OCI-LY1 (cell line): Measurements from ENCODE around the gene CHST5.
"Not testable (repeated sequence)": the region's sequence is repeated elsewhere in the genome, so short reads cannot be mapped to it uniquely, and the experiment has no call there.

Experiments
- CTCF ChIP-seq: fragments of 200-600 bp; sonication (generic), shearing (Covaris generic); IDR thresholded peaks from 2 replicates; pipeline ENCODE4 v1.5.1; 2017; ENCODE audit warnings: mild to moderate bottlenecking, antibody characterized with exemption, low read length, moderate library complexity, mixed read lengths
- EZH2 ChIP-seq: fragments of 200-600 bp; sonication (generic), shearing (Covaris generic); IDR thresholded peaks from 2 replicates; pipeline ENCODE4 v1.8.0; 2017; ENCODE audit warnings: borderline replicate concordance, mixed run types, mild to moderate bottlenecking, antibody characterized with exemption, low read length, moderate library complexity, mixed read lengths

DNA sequence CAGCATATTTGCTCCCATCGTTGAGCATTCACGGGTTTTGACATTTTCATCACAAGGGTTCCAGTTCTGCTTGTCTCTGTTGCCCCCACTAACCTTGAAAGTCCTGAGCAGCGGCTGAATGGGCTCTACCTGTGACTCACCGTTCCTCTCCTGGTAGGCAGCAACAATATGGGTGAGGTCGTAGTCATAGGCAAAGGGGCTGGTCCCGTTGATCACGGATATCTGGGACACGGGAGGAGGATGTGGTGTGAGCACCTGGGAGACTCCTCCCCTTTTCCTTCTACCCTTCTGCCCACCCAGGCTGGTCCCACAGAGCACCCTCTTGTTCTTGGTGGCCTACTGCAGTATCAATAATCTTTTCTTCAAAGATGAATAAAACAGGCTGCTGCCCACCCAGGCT lies 6.6 kb upstream of the CHST5 start:
- TF ChIP-seq CTCF, EZH2: not testable (repeated sequence)
